H1 (cell line): ENCODE results near the gene RPUSD4. TPM values are rescaled to one million over a fixed set of nuclear protein-coding genes. Genes with fewer than 3 reads are reported as not detected.

ENCODE experiments used
- HDAC2 ChIP-seq, 2 experiments: fragments of 300-600 bp in 1 of 2; sonication (generic) in 1 of 2; IDR thresholded peaks; 2 replicates each; pipeline ENCODE4 v1.6.1; 2011 to 2012; ENCODE audit warnings: low read depth in 2 of 2, low read length in 2 of 2, mild to moderate bottlenecking in 2 of 2, moderate library complexity in 2 of 2, borderline replicate concordance in 1 of 2, inconsistent platforms in 1 of 2
- KDM1A ChIP-seq: fragments of 200-600, 300-600 bp; sonication (generic); IDR thresholded peaks from 2 replicates; pipeline ENCODE4 v1.7.1; 2016; ENCODE audit warnings: mild to moderate bottlenecking, low read length, borderline replicate concordance
- TBP ChIP-seq: IDR thresholded peaks from 2 replicates; pipeline ENCODE4 v1.6.1; 2011; ENCODE audit warnings: low read depth, low read length, improper control_type of control experiment
- USF2 ChIP-seq: IDR thresholded peaks from 2 replicates; pipeline ENCODE4 v1.6.1; 2011; ENCODE audit warnings: low read length, improper control_type of control experiment
- polyA plus RNA-seq, 7 experiments: library from polyadenylated mRNA; depleted of rRNA in 3 of 7; stranded (reverse) in 5 of 7; unstranded in 2 of 7; fragments of >200 nt in 5 of 7; fragments of 200-250 nt in 2 of 7; gene quantifications; 1 replicate in 5 of 7; 2 replicates in 1 of 7; 4 replicates in 1 of 7; pipeline versions ENCODE4 v1.2.1 to v1.2.3, GENCODE V29; 2011 to 2013; ENCODE audit warnings: missing spikeins in 2 of 7, mixed read lengths in 2 of 7
- total RNA-seq: library from RNA; stranded (reverse); fragmentation: NEBNext Ultra II Directional; extraction: Animal tissue kit (Norgen Biotek cat#: 25700); gene quantifications from 2 replicates; pipeline ENCODE4 v1.2.1, GENCODE V29; 2021

RPUSD4 gene
- total and polyA plus RNA-seq, 2 of the 8 experiments (the other 6 are each of a cell fraction or from before 2014, with no cell fraction given) = 36.1 to 50.7 TPM

- TF ChIP-seq USF2 = no peak
- no peak for TF ChIP-seq KDM1A
- no peak for TF ChIP-seq HDAC2 (IDR thresholded peaks at IDR 0.05; ENCODE audit: borderline replicate concordance in 1 of 2, low read depth in 2 of 2, low read length in 2 of 2)
- no peak for TF ChIP-seq TBP
Measured at GRCh38 chr11:126186025-126186698, 25.3 kb downstream of the RPUSD4 start (continued).
